Left colon (tissue), 2 donors: ENCODE data around the gene TYRP1. TPM values are rescaled to one million over a fixed set of nuclear protein-coding genes. Genes with fewer than 3 reads are reported as not detected.

Experiments
- ATAC-seq: fragments of 200-7000 bp; cut with Tn5 transposase; one replicate; pipeline ENCODE4 v1.9.1; 2020; ENCODE audit warnings: mild to moderate bottlenecking, moderate library complexity
- DNase-seq, 2 donors: peaks; one replicate each; pipeline ENCODE4 v3.0.0-alpha.2; 2020
- intact Hi-C, 2 donors: fragments of 100-400 bp; cut with DNase I in 1 of 2; cut with micrococcal nuclease in 1 of 2; formaldehyde crosslinking; loops; one replicate each; pipeline versions ENCODE4 v1.11.2 to v1.14.0; 2022; cut with DNase I, micrococcal nuclease
- total RNA-seq, 2 donors: library from RNA; stranded (reverse); fragmentation: NEBNext Ultra II Directional; extraction: Animal tissue kit (Norgen Biotek cat#: 25700); gene quantifications; one replicate each; pipeline ENCODE4 v1.2.1, GENCODE V29; 2021
- donor health status: DM: no; HTN: no; CAD: no.
- donor health status: DM: yes; HTN: yes; CAD: no.

TYRP1 gene
- total RNA-seq, 2 donors from 2014 or later, result 0.40 to 1.9 TPM

DNA sequence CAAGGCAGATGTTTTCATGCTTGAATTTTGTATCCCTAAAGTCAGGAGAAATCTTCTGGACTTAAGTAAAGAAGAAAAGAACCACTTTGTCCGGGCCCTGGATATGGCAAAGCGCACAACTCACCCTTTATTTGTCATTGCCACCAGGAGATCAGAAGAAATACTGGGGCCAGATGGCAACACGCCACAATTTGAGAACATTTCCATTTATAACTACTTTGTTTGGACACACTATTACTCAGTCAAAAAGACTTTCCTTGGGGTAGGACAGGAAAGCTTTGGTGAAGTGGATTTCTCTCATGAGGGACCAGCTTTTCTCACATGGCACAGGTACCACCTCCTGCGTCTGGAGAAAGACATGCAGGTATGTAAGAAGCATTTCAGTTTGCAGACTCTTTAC, 2.3 kb downstream of the TYRP1 start:
- ATAC-seq (no peak), DNase-seq (no peak)
- intact Hi-C loops, result no loop called here

DNA sequence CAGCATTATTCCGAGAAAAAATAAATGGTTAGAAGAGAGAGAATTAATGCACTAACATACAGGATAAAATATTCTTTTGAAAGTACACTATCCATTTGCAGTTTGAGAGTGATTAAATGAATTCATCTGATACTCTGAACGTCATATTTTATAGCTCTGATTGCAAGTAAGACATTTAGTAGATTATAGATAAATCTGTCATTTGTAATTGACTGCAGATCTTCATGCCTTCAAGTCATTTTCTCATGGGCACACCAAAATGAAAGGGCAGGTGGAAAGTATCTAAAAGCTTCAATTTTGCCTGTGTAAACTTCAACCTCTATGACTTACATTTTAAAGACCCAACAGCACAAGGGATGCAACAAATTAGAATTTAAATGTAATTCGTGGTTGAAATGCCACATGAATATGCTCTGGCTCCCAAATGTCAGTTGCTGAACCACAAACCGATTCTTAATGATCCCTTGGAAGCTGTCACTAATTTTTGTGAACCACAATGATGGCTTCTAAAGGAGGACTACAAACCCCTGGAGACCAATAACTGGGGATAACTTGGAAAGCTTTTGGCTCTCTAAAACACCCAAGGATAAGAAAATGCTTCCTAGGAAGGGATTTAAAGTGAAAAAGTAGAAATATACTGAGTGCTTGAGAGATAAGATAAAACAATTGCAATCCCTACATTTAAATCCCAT, 3.9 kb downstream of the TYRP1 start:
- no peak for ATAC-seq
- no peak for DNase-seq
- intact Hi-C loops, result no loop called here

DNA sequence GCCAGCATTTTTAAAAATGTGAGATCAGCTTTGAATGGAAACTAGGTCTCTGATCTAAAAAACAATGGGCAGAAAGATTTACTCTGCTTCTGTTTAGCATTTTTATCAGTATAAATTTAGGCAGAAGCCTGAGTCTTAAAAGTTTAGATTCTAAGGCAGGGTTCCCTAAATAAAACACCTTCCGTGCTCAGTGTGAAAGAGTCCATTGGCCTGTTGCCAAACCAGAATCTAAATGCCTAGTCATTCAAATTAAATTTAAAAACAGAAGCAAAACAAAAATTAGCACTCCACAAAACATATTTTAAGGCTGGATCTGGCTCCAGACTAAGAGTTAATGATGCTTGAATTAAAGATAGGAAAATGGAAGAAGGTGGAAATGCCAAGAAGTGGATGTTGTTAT, 4.5 kb downstream of the TYRP1 start:
- intact Hi-C loops, result no loop called here
- no peak for DNase-seq
- no peak for ATAC-seq

DNA sequence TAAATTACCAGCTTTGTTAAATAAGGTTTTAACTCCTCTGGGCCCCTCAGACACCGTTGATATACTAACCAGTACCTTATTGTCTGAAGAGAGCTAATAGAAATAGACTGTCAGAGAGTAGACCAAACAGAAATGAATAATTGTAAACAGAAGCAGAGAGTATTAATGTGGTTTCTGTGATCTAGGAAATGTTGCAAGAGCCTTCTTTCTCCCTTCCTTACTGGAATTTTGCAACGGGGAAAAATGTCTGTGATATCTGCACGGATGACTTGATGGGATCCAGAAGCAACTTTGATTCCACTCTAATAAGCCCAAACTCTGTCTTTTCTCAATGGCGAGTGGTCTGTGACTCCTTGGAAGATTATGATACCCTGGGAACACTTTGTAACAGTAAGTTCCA, 5.1 kb downstream of the TYRP1 start:
- intact Hi-C loops, result no loop called here
- DNase-seq (no peak), ATAC-seq (no peak)

DNA sequence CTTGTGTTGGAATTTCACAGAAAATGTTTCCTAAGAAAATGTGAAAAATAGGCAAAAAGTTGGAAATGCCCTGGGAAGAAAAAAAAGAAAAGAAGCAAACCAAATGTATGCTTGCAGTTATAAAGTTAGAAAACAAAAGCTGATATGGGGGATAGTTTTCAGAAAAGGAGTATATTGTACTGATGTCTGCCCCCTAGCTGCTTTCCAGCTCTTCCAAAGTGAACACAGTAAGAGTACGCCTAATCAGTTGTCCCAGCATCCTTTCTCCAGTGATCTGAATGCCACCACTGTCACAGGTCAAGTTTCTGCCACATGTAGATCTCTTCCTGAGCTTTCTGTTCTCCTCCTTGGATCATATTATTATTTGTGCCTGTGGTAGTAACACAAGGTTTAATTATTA, 5.8 kb downstream of the TYRP1 start:
- intact Hi-C loops, result no loop called here
- ATAC-seq, result no peak

DNA sequence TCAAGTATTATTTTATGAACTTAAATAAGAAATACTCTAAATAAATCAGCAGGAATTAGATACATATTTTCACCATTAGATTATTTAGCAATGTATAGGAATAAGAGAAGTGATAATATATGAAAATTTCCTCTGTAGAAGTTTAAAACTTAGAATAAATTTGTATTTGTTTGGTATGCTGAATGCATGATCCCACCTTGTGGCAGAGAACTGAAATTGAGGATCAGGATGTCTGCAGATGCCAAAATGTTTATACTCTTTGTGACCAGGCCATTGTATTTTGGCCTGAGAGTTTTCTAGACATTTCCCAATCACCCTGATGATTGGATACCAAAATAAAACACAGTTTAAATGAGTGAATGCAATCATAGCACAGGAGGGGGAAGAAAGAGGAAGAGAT, 6.3 kb downstream of the TYRP1 start:
- no peak for DNase-seq
- intact Hi-C loops, result no loop called here
- ATAC-seq, result no peak

More for the DNA sequence above, 5.8 kb downstream of the TYRP1 start:
- DNase-seq, result no peak

DNA sequence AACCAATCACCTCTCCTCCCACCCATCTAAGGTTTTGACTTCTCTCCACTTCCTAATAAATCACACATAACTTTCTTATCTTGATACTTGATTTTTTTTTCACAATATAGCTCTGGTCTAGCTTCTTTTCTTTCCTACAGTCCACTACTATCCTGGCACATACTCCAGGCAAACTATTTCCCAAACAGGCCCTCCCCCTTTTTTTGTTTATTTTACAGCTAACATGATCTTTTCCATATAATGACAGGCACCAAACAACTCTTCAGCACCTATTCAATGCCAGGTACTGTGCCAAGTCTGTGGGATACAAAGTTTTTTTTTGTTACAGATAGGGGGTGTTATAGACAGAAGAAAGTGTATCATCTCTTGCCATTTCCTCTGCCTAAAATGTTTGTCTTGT, 7.9 kb downstream of the TYRP1 start:
- DNase-seq, result no peak
- intact Hi-C loops, result no loop called here
- no peak for ATAC-seq

DNA sequence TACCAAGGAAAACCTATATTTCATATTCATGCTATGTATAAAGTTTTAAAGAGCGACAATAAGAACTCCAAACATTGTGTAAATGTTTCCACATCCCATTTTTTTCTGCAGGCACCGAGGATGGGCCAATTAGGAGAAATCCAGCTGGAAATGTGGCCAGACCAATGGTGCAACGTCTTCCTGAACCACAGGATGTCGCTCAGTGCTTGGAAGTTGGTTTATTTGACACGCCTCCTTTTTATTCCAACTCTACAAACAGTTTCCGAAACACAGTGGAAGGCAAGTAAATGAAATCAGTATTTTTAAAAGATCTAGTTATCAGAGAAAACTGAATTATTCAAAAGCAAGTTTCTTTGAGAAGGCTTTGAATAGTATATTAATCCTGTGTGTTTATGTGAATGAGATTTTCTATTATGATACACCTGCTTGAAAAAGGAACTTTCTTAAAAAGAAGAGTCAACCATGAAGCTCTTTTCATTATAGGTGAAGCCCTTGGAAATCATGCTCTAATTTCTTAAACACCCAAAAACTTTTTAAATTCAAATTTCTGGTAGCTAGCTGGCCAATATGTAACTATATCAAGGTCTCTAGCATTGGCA, 9.1 kb downstream of the TYRP1 start:
- ATAC-seq, result peak; percentile 80
- intact Hi-C loops, result no loop called here
- peak in 1 of 2 donors; percentile 18 for DNase-seq

DNA sequence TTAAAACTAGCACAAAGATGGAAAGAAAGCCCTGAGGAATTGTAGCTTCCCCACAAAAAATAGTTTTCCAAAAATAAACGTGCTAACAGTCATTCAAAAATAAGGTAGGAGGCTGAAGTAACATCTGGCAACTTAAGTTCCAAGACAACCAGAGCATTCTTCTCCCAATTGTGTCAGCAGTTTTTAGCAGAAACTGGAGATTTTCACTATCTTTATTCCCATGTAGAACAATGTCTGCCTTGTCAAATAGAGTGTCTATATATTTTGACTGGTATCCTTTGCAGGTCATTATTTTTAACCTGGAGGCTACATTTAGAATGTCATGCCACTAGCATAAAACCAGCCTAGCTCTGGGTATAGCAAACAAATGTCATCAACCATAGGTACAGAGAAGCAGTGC, 10.8 kb downstream of the TYRP1 start:
- no peak for ATAC-seq
- DNase-seq, result no peak
- intact Hi-C loops, result no loop called here

DNA sequence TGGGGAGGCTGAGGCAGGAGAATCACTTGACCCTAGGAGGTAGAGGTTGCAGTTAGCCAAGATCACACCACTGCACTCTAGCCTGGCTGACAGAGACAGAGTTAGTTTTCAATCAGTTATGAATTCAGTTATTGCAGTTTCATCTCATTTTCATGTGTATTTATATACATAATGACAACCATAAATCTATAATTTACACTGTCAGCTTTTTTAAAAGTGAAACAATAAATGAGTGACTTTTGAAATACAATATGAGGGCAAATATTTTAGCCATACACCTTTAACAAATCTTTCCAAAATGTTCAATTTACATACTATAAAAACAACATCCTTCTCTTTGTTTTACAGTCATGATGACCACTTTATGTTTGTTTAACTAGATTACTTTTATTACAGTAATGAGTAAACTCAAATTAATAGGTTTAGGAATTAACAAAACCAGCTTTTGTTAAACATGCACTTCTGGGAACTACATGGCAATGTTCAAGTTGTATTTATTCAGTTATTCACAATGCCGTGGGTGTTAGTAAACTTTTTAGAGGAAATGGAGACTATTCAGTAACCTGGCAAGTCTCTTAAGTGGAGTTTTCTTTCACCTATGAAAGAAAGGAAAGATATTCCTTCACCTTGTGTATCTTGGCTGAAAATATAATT, 12.7 kb downstream of the TYRP1 start:
- ATAC-seq, result no peak
- DNase-seq, result no peak
- intact Hi-C loops, result no loop called here

DNA sequence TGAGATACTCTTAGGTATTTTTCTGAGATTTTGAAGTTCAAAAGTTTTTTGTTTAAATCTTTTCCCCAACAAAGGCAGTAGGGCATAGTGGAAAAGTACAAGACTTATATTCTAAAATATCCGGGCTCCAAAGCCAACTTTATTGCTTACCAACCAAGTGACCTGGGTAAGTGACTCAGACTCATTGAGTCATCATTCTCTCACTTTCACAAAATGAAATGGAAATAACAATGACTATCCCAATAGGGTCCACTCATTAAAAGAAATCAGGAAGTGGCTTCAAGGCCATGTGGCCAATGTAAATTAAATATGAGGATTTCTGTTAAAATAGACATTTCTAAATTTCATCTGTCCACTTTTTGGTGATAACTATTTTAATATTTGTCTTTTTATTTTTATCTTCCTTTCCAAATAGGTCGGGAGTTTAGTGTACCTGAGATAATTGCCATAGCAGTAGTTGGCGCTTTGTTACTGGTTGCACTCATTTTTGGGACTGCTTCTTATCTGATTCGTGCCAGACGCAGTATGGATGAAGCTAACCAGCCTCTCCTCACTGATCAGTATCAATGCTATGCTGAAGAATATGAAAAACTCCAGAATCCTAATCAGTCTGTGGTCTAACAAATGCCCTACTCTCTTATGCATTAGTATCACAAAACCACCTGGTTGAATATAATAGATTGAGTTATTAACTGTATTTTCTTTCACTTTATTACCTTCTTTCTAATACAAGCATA, 15.5 kb downstream of the TYRP1 start:
- ATAC-seq, result no peak
- no peak for DNase-seq
- intact Hi-C loops, result no loop called here

DNA sequence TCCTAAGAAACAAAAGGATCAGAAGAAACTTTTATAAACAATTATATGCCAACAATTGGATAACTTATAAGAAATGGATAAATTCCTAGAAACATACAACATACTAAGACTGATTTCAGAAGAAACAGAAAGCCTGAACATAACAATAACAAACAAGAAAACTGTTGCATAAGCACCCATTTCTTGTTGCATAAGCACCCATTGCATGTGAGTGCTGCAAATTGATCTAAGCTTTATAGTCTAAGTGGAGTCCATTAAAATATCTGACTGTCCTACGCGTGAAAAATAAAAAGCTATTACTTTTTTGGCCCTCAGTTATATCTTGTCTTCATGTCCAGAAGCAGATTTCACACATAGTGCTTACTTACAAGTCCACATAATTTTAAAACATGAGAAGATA, 19.3 kb downstream of the TYRP1 start:
- no peak for ATAC-seq
- intact Hi-C loops, result no loop called here
- DNase-seq, result no peak

DNA sequence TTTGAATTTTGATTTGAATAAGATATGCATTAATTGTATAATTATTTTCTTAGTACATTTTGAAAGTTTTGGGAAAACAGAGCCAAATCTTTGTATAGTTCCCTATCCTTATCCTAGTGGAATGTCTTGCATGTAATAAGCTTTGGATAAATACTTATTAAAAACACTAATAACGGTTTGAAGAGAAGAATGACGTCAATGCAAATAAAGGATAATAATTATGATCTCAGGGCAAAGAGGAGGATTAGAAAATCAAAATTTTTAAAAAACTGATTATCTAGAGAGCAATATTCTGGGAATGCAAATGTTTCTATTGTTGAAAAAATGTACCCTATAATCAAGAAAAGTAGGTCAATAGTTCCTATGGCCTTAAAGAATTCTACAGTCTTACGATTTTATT, 22.1 kb downstream of the TYRP1 start:
- intact Hi-C loops, result no loop called here
- no peak for DNase-seq
- no peak for ATAC-seq

DNA sequence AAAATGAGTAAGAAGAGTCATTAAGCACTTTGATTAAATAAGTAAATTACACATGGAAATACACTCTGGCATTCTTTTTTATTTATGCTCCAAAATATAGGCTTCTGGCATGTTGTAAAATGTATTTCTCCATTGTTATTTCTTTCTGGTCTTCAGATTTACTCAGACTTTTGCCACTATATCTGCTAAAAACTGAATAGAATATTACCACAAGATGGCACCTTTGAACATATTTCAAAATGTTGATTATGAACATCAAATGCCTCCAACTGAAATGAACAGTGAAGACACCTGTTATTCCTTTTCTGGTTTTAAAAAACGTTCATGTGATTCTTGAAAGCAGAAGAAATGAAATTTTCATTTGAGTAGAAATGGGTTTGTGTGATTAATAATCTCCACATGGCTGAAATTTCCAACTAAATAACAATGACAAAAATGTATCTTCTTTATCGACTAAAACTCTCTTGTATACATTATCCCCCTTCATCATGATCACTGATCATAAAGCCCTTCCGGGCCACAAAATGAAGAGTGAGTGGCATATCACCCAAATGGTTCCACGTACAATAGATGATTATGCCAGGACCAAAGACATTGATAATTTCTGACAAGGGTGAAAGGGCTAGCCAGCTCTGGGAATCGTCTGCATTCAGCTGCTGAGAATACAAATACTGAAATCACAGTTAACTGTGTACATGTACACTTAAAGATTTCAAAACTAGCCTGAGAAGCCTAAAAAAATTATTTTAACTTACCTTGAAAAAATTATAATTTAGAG, 23.8 kb downstream of the TYRP1 start:
- DNase-seq, result no peak
- intact Hi-C loops, result no loop called here
- no peak for ATAC-seq

DNA sequence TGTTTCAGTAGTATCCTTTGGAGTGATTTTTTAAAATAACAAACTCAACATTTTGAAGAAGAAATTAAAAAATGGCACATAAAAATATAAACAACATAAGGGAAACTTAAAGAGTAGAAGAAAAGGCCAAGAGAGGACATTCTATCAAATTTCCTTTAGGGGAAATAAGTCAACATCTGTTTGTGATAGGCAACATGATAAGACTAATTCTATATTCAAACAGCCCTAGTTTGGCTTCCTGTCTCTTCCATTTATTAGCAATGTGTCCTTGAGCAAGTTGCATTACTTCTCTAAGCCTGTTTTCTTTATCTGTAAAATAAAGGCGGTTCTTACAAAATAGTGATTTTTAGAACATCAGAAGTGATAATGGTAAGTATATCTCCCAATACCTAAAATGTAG, 24.7 kb downstream of the TYRP1 start:
- ATAC-seq (no peak), DNase-seq (no peak)
- intact Hi-C loops, result no loop called here

DNA sequence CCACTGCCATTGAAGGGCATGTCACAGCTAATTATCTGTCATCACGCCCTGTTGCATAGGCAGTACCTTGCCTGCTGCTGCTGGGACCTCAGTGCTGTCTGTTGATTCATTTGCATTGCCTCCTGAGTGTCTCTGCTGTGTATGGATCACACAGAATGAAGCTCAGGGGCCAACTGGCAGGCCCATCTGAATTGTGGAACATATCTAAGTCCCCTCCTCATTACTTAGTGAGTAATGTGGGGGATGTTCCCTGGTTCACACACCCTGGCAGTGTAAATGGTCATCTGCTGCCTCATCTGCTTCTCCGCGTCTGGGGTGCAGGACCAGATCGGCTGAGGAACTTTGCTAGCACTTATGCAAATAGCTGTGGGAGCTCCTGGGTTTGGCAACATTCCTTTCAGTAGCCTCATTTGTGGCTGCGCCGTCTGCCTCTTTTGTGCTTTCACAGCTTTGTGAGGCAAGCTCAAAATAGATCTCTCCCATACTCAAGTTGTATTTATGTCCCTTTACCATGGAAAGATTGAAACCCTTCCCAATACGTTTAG, 25.4 kb downstream of the TYRP1 start:
- ATAC-seq (no peak), DNase-seq (no peak)
- intact Hi-C loops, result no loop called here

DNA sequence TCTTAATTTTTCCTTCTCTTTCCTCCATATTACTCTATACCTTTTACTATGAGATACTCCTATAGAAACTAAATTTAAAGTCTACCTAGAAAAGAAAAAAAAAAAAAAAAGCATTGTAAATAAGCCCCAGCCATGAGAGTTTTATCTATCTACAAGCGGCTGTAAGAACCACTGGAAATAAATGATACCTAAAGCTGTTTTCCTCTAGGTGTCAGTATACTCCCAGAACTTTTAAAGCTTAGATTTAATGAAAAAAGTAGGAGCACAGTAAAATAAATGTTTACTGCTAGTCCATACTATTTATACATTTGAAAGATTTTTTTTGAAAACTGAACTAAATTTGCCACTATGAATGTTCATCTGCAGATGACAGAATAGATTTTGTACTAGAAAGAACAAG, 26.2 kb downstream of the TYRP1 start:
- ATAC-seq (peak; percentile 58), DNase-seq (no peak)
- intact Hi-C loops, result no loop called here

DNA sequence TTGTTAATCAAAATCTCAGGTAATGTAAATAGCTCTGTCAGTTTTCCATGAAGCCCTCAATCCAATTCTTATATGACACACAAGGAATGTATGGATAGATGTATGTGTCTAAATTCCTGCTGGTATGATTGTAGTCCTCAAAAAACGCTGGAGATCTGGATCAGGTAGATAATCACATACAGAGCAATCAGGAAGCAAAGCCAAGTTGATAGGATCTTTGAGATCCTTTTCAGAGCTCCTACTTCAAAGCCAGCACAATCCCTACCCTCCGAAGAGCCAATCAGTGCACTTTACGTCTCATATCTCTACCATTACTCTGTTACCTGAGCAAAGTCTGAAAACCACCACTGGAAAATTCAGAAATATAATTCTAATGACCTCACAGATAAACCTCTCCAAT, 27.4 kb downstream of the TYRP1 start:
- ATAC-seq (no peak), DNase-seq (no peak)
- intact Hi-C loops, result loop anchor here in 1 of 2 donors (5.0 kb wide), 1 partner anchor 367 kb away; no protein-coding TSS in a partner anchor

DNA sequence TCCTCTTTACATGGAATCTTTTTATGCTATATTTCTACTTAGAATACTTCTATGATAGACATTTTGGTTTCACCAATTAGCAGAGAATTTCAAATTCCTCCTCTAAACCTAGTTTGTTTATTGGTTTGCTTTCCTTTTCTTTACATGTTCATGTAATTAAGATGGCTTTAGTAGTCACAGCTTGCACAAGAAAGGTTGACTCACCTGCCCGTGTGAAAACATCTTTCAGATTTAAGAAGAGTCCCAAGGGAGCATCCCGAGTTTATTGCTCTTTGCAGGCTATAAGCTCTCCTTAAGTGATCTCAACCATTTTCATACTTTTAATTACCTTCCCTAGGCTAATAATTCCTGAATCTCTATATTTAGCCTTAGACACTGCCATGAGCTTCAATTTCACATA, 28.9 kb downstream of the TYRP1 start:
- ATAC-seq, result no peak
- intact Hi-C loops, result loop anchor here in 1 of 2 donors (5.0 kb wide), 1 partner anchor 365 kb away; no protein-coding TSS in a partner anchor
- no peak for DNase-seq
